ENCODE data around the gene CHID1.
A peak's percentile ranks its signal among the peaks of the same experiment; 100 is the strongest.

Gene CHID1

DNA sequence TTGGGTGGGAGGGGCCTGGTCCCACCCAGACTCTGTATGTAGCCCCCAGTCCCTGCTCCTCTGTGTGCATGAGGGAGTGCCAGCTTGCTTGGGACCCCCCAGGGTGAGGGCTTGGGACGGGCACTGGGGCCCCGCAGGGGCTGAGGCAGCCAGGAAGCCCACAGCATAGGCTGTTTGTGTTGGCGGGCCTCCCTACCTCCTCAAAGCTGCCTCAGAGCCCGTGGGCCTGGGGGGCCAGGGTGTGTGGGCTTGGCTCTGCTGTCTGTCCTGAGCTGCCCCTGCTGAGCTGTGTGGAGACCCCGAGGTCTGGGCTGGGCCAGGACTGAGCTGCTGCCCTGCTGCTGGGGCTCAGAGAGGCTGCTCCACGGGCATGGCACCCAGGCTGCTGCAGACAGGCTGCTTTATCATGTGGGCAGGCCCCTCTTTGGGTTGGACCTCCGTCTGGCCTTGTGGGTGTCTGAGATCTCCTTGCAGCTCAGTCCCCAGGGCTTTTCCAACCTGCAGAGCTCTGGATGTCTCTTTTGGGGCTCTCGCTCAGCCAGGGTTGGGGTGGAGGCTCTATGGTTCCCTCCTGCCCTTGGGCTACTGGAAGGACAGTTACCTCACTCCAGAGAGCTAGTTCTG, 64.6 kb downstream of the CHID1 start:
- no peak for DNase-seq

DNA sequence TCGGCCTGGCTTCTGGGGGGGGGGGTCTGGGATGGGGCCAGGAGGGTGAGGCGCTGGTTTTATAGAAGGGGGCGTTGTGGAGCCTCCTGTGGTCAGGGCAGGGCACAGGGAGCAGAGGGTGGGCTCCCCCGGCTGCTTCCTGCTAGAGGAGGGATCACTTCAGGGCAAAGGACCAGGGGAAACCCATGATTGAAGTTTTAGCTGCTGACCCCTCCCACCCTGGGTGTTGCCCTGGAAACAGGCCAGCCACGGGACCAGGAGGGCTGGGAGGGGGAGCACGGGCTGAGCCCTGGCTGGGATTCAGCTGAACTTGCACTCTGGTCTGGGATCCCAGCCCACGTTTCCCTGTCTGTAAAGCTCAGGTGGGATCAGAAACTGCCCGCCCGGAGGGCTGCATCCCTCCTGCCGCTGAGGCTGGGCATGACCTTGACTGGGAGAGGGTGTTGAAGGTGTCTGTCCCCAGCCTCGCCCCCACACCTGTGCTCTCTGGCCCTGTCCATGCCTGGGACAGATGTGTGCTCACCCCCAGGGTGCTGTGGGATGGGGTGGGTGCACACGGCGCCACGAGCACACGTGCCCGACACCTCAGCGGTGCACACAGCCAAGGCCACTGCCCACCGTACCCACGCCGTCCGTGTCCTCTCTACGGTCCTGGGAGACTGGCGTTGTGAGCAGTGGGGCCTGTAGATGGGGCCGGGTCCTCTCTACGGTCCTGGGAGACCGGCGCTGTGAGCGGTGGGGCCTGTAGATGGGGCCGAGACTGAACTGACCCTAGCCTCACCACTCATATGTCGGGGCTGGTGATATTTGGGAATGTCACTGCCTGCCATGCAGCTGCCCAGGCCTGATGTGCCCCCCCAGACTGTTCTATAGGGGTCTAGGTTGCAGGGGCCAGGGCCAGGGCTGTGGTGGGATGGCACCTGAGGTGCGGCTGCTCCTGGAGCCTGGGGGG, 65.6 kb downstream of the CHID1 start:
- no peak for DNase-seq

DNA sequence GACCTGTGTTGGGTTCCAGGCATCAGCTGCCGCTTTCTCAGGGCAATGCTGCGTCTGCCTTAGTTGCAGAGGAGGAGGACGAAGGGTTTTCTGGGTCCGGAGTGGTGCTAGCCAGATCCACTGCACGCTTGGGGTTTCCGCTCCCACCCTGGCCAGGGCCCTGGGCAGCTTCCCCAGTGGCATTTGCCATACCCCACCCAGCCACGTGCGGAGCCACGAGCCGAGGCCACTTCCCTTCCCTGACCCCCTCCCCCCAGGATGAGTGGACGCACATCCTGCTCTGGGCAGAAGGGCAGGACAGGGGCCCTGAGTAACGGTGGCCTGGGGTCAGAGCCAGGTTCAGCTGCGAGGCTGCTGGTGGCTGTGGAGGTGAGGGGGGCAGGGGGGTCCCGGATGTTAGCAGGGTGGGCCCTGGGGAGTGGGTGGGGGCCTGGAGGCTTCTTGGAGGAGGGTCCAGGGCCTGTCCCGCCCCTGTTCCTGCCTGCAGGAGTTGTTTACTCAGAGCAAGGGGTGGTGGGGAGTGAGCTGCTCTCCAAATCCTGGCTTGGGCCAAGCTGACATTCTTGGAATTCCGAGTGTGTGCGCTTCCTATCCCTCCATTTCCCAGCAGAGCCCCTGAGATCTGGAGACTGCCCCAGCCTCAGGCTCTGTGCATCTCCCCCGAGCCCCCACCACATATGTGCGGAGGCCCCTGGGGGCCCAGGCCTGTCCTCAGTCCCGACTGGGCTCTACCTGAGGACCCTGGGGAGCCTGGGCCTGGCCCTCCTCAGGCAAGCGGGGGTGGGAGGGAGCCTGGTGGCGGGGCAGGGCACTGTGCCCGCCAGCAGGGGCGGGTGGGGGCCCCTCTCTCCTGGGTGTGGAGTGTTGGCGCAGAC, 66.6 kb downstream of the CHID1 start:
- no peak for DNase-seq

DNA sequence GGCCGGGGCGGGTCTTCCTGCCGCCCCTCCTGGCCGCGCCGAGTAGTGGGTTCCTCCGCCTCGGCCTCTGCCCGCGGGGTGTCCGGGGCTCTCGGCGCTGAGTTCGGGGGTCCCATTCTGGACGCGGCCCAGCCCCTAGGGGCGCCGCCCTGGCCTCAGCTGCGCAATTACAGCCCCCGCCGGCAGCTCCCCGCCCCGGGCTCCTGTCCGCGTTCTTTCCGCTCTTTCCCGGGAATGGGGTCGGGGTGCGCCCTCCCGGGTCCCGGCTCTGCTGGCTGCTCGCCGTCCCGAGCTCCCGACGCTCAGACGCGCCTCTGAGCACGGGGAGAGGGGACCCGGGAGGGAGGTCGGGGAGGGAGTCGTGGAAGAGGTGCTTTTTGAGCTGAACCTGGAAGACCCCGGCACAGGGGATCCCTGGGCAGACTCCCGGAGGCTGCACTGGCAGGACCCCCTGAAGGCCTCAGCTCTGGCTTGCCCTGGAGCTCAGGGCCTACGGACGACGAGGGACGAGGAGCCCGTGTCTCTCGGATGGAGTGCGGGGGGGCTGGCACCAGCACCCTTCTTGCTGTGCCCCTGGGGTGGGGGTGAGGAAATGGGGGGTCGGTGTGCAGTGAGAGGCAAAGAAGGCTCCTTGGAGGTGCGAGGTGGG, 67.4 kb downstream of the CHID1 start:
- DNase-seq: no peak

DNA sequence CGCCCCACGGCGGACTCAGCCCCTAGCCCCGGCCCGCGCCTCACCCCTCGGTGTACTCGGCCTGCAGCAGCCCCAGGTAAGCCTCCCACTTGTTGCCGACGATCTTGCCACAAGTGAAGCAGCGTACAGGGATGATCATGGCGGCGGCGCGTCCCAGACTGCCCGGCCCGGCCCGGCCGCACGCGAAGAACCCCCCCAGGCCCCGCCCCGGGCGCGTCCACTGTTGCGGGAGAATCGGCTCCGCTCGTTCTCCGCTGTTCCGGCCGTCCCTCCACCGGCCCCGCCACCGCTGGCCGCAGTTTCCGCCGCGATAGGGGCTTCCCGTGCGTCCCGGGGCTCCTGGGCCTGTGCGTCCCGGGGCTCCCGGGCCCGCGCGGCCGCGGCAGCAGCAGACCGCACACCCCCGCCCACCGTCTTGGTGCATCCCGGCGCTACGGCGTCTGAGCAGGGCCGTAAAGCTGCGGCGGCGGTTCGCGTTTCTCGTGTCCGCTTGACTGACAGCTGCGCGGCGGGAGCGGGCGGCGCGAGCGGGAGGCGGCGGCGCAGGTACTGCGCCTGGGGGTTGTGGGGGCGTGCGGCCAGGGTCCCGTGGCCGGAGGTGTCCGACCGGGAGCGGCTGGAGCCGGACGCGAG, 68.1 kb downstream of the CHID1 start, which contains the start of the genes POLR2L and TSPAN4:
Gene POLR2L (minus strand): TSS at position 160 of the 633 bp plus-strand sequence. CDS start 21 bp downstream, at position 139.
Gene TSPAN4 (plus strand): TSS at position 483 of the 633 bp plus-strand sequence. CDS start 7,453 bp downstream, outside the sequence.
- peak; percentile 90 for DNase-seq

DNA sequence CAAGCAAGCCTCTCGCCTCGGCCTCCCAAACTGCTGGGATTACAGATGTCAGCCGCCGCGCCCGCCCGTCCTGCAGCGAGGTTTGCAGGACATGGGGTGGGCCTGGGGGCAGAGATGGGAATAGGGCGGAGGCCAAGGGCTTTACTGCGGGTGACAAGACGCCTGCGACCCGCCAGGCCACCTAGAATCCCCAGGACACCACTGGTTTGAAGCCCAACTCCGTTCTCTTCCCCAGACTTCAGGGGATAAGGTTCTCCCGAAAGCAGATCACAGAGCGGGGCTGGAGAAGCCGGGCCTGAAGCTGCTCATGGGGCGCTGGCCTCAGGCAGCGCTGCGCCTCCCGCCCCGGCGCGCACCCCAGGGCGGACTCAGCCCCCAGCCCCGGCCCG, 68.6 kb downstream of the CHID1 start:
- no peak for DNase-seq

DNA sequence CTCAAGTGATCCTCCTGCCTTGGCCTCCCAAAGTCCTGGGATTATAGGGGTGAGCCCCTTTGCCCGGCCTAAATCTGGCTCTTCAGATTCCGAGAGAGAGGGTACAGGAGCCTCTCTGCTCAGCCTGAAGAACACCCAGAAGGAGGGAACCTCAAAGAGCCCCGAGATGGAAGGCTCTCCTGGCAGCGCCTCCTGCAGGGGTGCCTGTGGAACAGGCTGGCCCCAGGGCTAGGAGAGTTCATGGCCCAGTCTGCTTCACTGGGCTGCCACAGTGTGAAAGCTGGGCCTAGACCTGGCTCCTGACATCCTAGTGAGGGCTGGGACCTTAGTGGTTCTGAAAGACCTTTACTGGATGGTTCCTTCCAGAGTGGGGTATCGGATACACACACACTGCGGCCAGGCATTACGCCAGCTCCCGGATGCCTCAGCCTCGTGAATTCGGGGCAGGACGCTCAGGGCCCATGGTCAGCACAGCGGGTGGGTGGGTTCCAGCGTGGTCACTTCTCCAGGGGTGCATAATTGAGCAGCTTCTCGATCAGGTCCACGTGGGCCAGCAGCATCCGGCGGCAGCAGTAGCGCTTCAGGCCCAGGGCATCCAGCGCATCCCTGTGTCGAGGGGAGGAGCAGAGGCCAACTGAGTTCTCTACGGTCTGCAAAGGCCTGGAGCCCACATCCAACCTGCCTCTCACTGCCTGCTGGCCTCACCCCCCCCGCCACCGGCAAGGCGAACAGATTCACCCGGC, 70.6 kb downstream of the CHID1 start:
- no peak for DNase-seq

DNA sequence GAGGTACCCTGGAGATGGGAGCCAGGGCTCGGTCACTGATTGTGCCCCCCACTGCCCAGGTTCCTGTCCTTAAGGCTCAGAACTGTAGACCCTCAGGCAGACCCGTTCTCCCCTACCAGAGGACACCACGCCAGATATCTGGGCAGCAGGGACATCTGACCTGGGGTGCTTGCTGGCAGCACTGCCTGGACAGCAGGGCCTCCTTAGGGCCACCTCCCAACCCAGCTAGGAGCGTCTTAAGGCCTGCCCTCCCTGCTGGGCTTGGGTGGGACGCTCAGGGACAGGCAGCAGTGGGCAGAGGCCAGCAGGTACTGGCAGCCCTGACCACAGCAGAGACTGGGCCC, 71.4 kb downstream of the CHID1 start:
- DNase-seq: no peak

DNA sequence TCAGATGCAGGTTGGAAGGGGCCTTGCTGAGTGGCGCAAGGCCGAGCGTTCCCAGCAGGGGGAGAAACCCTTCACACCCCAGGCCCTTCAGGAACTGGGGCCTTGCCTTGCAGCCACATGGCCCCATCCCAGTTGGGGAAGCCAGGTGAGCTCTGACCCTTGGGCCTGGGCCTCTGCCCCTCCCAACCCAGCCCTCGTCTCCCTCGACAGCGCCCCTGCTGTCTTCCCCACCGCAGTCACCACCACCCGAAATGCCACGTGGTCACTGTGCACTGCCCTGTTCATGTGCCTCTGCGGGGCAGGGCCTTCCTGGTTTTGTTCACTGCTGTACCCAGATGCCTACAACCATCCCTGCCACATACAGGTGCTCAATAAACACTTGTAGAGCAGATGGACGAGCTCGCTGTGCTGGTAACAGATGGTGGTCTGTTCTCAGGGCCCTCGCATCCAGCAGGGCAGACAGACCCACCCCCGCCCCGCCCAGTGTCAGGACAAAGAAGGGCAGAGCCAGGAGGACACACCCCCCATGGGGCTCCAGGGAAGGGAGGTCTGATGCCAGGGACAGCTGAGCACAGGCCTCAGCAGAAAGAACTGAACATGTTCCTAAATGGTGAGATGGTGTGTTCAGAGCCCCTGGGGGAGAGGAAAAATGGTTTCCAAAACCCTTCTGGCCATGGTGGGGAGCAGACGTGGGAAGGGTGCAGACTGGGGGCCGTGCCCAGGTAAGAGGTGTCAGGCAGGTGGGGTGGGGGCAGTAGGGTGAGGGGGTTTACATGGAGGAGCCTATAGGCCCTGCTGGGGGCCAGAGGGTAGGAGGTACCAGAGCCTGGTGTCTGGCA, 72.0 kb downstream of the CHID1 start:
- DNase-seq: no peak

DNA sequence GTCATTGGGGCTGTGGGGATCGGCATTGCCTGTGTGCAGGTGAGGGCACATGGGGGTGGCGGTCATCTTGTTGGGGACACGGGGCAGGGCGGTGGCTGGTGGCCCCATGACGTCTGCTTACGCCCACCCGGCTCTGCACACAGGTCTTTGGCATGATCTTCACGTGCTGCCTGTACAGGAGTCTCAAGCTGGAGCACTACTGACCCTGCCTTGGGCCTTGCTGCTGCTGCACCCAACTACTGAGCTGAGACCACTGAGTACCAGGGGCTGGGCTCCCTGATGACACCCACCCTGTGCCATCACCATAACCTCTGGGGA, 72.7 kb downstream of the CHID1 start:
- no peak for DNase-seq

DNA sequence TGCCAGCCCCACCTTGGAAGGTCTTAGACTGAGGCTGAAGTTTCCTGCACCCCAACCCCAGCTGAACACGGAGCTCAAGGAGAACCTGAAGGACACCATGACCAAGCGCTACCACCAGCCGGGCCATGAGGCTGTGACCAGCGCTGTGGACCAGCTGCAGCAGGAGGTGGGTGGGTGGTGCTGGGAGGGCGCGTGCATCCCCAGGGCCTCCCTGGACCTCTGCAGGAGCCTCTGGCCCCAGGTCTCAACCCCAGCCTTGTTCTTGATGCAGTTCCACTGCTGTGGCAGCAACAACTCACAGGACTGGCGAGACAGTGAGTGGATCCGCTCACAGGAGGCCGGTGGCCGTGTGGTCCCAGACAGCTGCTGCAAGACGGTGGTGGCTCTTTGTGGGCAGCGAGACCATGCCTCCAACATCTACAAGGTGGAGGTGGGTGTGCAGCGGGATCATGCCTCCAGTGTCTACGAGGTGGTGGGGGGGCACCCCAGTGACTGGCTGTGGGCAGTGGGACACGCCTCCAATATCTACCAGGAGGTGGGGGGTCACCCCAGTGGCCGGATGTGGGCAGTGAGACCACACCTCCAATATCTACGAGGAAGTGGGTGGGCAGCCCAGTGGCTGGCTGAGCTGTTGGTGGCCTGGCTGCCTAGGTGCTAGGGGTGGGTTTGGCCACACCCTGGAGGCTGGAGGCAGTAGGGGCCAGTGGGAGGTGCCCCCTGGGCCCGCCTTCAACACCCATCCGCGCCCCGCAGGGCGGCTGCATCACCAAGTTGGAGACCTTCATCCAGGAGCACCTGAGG, 73.2 kb downstream of the CHID1 start:
- DNase-seq: no peak

DNA sequence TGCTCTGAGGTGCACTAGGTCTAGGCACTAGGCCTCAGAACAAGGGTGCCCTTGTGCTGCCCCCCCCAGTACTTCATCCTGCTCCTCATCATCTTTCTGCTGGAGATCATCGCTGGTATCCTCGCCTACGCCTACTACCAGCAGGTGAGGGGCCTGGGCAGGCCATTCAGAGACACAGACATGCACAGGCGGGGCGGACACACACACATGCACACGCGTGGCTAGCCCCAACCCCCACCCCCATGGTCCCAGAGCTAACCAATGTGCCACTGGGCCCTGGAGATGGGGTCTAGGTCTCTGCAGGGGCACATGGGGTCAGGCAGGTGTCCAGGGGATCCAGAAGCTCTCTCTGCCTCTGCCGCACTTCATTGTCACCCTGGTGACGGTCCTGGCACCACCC, 73.9 kb downstream of the CHID1 start:
- no peak for DNase-seq

DNA sequence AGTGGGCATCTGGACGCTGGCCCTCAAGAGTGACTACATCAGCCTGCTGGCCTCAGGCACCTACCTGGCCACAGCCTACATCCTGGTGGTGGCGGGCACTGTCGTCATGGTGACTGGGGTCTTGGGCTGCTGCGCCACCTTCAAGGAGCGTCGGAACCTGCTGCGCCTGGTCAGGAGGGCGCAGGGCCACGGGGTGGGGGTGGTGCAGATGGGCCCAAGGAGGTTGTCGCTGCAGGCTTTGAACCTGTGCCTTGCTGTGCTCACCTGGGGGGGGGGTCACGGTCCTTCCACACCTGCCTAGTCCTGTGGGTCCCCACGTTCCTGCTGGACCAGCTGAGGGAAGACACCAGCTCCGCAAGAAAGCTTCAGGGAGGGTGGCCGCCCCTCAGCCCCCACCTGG, 74.3 kb downstream of the CHID1 start:
- no peak for DNase-seq

DNA sequence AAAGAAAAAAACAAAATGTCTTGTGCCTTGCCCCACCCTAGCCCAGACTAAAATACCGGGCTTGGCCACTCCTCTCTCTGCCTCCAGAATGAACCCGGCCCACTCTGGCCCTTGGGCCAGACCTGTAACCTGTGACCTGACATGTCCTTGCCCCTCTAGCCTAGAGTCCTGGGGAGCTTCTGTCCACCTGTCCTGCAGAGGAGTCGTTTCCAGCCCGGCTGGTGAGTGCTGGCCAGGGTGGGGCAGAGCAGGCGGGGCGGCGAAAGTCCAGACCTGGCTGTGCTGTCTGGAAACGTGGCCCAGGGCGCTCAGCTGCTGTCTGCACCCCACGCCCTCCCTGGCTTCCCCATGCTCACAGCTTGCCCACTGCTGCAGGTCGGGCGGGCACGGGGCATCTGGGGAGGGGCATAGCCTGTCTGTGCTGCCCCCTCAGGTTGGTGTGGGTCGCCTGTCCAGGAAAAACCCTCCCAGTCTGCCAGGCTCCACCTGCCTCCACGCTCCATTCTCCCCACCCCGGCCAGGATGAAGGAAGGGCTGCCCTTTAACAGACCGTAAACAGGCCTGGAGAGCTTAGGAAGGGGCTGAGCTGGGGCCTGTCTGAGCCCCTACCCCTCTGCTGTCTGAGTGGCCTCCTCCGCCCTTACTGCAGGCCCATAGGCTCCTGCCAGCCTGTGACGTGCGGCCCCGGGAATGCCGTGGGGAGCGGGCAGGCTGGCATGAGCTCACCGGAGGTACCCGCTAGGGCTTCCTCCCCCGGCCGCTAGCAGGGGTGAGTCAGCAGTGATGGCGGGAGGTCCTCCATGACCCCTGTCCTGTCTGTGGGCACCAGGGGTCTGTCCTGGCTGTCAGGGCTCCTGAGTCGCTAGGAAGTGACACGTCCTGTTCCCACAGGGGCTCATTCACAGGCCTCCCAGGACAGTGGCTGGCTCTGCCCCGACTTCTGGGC, 76.0 kb downstream of the CHID1 start:
- DNase-seq: no peak

DNA sequence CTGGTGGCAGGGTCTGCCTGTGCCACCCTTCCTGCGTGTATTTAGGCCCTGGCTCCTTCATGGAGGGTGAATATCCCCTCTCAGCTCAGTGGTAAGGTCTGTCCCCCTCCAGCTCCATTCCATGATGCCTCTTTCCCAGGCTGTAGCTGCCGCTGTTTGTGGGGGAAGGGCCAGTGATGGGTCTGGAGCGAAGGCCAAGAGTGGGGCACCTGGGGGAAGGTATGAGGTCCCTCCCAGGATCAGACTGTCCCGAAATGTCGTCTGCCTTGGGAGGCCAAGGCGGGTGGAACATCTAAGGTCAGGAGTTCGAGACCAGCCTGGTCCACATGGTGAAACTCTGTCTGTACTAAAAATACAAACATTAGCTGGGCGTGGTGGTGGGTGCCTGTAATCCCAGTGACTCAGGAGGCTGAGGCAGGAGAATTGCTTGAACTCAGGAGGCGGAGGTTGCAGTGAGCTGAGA, 76.7 kb downstream of the CHID1 start:
- DNase-seq: no peak

DNA sequence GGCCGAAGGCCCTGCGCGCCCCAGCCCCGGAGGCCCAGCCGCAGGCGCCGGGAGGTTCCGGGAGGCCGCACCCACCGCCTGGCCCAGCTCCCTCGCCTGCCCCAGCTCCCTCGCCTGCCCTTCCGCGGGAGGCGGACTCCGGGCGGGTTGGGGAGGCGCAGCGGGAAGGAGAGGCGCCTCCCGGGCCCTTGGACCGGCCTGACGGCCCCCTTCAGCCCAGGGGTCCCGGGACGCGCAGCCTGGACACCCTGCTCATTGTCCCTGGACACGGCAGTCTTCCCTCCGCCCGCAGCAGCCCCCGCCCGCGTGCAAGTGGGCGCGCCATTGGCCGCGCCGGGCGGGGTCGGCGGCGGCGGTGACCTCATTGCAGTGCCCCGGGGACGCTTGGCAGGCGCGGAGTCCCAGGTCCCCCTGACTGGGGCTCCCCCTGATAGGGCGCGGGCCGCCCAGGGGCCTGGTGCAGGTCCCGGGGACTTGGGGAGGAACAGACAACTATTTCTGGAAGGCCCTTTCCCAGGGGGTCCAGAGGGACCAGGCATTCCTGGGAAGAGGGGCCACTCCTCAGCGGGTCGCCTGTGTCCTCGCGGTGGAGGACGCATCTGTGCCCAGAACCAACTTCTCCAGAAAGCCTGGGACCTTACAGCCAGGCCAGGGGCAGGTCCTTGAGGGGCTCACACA, 77.4 kb downstream of the CHID1 start:
- DNase-seq: peak; percentile 36

DNA sequence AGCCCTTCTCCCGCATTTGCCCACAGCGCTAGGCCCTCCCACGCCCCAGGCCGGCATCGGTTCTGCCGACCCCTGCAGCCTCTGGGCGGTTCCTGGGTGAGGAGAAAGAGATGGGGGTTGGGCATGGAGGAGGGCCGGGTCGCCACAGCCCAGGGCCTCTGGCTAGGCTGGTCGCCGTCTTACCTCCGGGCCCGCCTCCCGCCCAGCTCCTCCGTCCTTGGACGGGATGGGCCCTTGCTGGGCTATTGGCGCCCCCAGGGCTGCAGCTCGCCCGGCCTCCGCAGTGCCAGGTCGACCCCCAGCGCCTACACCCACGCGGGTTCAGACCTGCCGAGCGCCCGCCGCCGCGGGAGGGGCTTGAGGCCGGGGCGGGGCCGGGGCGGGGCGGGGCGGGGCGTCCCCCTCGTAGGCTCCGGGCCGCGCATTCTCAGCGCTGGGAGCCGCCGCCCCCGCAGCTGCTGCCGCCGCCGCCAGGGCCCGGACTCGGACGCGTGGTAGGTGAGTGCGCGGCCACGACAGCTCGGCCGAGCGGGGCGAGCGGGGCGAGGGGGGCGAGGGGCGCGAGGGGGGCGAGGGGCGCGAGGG, 78.0 kb downstream of the CHID1 start, which contains the start of gene CD151:
Gene CD151 (plus strand): TSS at position 424 of the 585 bp plus-strand sequence. CDS start 3,118 bp downstream, outside the sequence.
- DNase-seq: peak; percentile 48

All from activated naive CD4-positive, alpha-beta T cell treated with Interleukin-2 at 50 U/mL for 16 hours (primary cell).